Hepatocyte (in vitro differentiated cells): ENCODE results near the gene ARMH3.

Source experiments
- EZH2 ChIP-seq: fragments of 200-600 bp; sonication (generic); IDR thresholded peaks from 2 replicates; pipeline ENCODE4 v1.6.1; 2016; ENCODE audit warnings: antibody characterized with exemption, mild to moderate bottlenecking, borderline replicate concordance
- EZH2phosphoT487 ChIP-seq: fragments of 200-600 bp; sonication (generic); IDR thresholded peaks from one replicate; pipeline ENCODE4 v1.6.1; 2018; ENCODE audit warnings: antibody characterized with exemption, mild to moderate bottlenecking, low read depth, moderate library complexity; ENCODE audit not compliant: unreplicated experiment, severe bottlenecking
- TF ChIP-seq, protein P1 (sequence below): fragments of 200-600 bp; sonication (generic); IDR thresholded peaks from 2 replicates; pipeline ENCODE4 v1.5.1; 2016; ENCODE audit warnings: antibody characterized with exemption, mild to moderate bottlenecking; ENCODE audit not compliant: poor library complexity

DNA sequence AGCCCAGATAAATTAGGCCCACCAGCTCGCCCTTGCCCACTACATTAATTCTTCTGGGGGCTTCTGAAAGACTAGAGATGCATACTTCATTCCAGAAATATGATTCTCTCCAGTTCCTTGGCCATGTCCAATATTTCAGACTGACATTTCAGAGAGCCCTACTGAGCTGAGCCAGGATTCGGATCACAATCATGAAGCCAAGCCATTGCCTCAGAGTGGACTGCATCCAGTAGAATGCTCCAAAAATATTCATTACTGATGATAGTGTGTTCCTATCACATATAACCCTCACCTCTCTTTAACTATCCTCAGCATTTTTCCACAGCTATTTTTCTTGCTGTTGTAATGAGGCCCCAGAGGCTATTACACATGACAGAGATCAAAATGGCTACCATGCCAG, 38.7 kb downstream of the ARMH3 start:
- TF ChIP-seq, protein P1, sequence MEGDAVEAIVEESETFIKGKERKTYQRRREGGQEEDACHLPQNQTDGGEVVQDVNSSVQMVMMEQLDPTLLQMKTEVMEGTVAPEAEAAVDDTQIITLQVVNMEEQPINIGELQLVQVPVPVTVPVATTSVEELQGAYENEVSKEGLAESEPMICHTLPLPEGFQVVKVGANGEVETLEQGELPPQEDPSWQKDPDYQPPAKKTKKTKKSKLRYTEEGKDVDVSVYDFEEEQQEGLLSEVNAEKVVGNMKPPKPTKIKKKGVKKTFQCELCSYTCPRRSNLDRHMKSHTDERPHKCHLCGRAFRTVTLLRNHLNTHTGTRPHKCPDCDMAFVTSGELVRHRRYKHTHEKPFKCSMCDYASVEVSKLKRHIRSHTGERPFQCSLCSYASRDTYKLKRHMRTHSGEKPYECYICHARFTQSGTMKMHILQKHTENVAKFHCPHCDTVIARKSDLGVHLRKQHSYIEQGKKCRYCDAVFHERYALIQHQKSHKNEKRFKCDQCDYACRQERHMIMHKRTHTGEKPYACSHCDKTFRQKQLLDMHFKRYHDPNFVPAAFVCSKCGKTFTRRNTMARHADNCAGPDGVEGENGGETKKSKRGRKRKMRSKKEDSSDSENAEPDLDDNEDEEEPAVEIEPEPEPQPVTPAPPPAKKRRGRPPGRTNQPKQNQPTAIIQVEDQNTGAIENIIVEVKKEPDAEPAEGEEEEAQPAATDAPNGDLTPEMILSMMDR = no peak
- TF ChIP-seq EZH2phosphoT487 (no peak), EZH2 (no peak)
